NCI-H2081 (cell line): ENCODE data around the gene RABEP2.
"Not testable (repeated sequence)": the region's sequence is repeated elsewhere in the genome, so short reads cannot be mapped to it uniquely, and the experiment has no call there.

Source experiments
- DNase-seq, 2 experiments: peaks; one replicate each; lab custom pipeline; 2025; lab: John Stamatoyannopoulos, UW

Gene RABEP2

GRCh38 chr16:28879261-28879840 lies 45.7 kb downstream of the RABEP2 start:
- DNase-seq = no peak

GRCh38 chr16:28878083-28878926 lies 46.7 kb downstream of the RABEP2 start, which contains the start of gene ATP2A1:
Gene ATP2A1 (plus strand): TSS chr16:28878488. CDS start chr16:28878672, 184 bp downstream.
- DNase-seq = no peak

GRCh38 chr16:28877655-28878000 lies 47.4 kb downstream of the RABEP2 start:
- no peak for DNase-seq

GRCh38 chr16:28876973-28877654 lies 47.9 kb downstream of the RABEP2 start:
- no peak for DNase-seq

- DNase-seq = no peak
Measured at GRCh38 chr16:28876019-28876659, 48.9 kb downstream of the RABEP2 start.

- no peak for DNase-seq
Measured at GRCh38 chr16:28875134-28876018, 49.7 kb downstream of the RABEP2 start.

- no peak for DNase-seq
Measured at GRCh38 chr16:28874406-28874805, 50.6 kb downstream of the RABEP2 start.

- DNase-seq = no peak
Measured at GRCh38 chr16:28873543-28874201, 51.4 kb downstream of the RABEP2 start.

- DNase-seq = no peak
Measured at GRCh38 chr16:28872952-28873351, 52.1 kb downstream of the RABEP2 start.

- DNase-seq = no peak
Measured at GRCh38 chr16:28869201-28869600, 55.8 kb downstream of the RABEP2 start.

GRCh38 chr16:28867646-28868045 lies 57.4 kb downstream of the RABEP2 start:
- not testable (repeated sequence) for DNase-seq

- DNase-seq = no peak
Measured at GRCh38 chr16:28867241-28867640, 57.8 kb downstream of the RABEP2 start.

GRCh38 chr16:28866454-28866804 lies 58.6 kb downstream of the RABEP2 start:
- no peak for DNase-seq

GRCh38 chr16:28865722-28866453 lies 59.1 kb downstream of the RABEP2 start:
- no peak for DNase-seq

- no peak for DNase-seq
Measured at GRCh38 chr16:28865001-28865688, 59.9 kb downstream of the RABEP2 start.

GRCh38 chr16:28863929-28864793 lies 60.9 kb downstream of the RABEP2 start:
- DNase-seq = no peak

GRCh38 chr16:28859326-28859725 lies 65.7 kb downstream of the RABEP2 start:
- no peak for DNase-seq

GRCh38 chr16:28858421-28858820 lies 66.6 kb downstream of the RABEP2 start:
- DNase-seq = no peak
